Measurements from ENCODE around the gene TEX53. TPM values are rescaled to one million over a fixed set of nuclear protein-coding genes. Genes with fewer than 3 reads are reported as not detected.

Gene TEX53
- total RNA-seq, 1 experiment from 2014 or later: not detected

DNA sequence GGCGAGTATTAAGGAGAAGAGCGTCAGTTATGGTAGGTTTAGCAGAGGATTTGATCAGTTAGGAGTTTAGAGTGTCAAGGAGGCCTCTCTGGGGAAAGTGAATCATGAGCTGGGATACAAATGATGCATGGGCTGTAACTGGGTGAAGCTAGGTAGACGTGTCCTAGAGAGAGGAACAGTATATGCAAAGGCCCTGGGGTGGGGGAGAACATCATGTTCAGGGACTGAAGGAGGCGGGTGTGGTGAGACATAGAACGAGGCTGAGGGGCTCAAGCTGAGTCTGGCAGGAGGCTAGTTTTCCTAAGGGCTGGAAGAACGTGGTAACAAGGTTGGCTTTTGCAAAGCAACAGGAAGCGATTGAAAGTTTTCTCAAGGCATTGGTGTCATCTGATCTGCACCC lies 36.0 kb downstream of the TEX53 start:
- intact Hi-C loops (cut with micrococcal nuclease; ENCODE audit: unreplicated experiment): no loop called here
- POLR2A ChIA-PET: no interaction called here
- DNase-seq: no peak
- Mint-ChIP-seq H3K4me1 (ENCODE audit: low read depth, unreplicated experiment) (no peaks in the 10 kb centered on the region), H3K36me3 (ENCODE audit: insufficient read depth, unreplicated experiment) (peaks cover 7% of the 10 kb centered on the region), H3K27me3 (ENCODE audit: insufficient read depth, unreplicated experiment) (no peaks in the 10 kb centered on the region), H3K27ac (ENCODE audit: unreplicated experiment) (no peak overlapping the region), H3K4me3 (ENCODE audit: unreplicated experiment) (no peak overlapping the region), H3K9me3 (ENCODE audit: unreplicated experiment) (no peaks in the 10 kb centered on the region)
- CTCF ChIA-PET: no interaction called here
- Histone ChIP-seq H3K4me3 (ENCODE audit: low read depth, low read length) (no peak overlapping the region), H3K36me3 (ENCODE audit: control insufficient read depth, insufficient read depth, low read length) (no peaks in the 10 kb centered on the region), H3K9me3 (no peaks in the 10 kb centered on the region), H3K4me1 (no peaks in the 10 kb centered on the region), H3K27me3 (replicated peaks; ENCODE audit: control insufficient read depth, insufficient read depth, low read length) (no peaks in the 10 kb centered on the region)
- TF ChIP-seq, protein P1, sequence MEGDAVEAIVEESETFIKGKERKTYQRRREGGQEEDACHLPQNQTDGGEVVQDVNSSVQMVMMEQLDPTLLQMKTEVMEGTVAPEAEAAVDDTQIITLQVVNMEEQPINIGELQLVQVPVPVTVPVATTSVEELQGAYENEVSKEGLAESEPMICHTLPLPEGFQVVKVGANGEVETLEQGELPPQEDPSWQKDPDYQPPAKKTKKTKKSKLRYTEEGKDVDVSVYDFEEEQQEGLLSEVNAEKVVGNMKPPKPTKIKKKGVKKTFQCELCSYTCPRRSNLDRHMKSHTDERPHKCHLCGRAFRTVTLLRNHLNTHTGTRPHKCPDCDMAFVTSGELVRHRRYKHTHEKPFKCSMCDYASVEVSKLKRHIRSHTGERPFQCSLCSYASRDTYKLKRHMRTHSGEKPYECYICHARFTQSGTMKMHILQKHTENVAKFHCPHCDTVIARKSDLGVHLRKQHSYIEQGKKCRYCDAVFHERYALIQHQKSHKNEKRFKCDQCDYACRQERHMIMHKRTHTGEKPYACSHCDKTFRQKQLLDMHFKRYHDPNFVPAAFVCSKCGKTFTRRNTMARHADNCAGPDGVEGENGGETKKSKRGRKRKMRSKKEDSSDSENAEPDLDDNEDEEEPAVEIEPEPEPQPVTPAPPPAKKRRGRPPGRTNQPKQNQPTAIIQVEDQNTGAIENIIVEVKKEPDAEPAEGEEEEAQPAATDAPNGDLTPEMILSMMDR (IDR thresholded peaks at IDR 0.05; ENCODE audit: insufficient read depth in 1 of 2, low read depth in 1 of 2, low read length in 1 of 2, severe bottlenecking in 1 of 2, unreplicated experiment in 1 of 2): no peak
- no TSS peak for BruUV-seq (replicated peaks)

DNA sequence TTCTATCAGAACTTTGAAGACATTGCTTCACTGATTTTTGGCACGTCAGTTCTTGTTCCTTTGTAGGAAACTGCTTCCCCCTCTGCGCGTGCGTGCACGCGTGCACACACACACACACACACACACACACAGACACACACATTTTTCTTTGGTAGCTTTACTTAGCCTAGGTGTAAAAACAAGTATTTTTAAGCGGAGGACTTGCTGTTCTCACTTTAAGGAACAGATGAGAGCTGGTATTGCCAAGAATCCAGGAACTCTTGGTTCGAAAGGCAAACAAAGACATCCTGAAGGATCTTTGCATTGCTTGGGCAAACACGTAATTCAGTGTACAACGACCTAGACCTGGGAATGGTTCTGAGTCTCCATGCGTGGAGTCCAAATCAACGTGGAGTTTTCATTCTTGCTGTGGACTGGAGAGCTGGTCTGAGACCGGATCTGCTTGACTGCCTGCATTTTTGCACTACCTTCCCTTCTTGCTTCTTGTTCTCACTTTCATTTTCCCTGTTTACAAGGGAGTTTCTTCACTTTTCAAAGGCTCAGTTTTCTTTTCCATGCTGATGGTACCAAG lies 38.3 kb downstream of the TEX53 start:
- no peaks in the 10 kb centered on the region for H3K27me3 Mint-ChIP-seq (ENCODE audit: insufficient read depth, unreplicated experiment)

DNA sequence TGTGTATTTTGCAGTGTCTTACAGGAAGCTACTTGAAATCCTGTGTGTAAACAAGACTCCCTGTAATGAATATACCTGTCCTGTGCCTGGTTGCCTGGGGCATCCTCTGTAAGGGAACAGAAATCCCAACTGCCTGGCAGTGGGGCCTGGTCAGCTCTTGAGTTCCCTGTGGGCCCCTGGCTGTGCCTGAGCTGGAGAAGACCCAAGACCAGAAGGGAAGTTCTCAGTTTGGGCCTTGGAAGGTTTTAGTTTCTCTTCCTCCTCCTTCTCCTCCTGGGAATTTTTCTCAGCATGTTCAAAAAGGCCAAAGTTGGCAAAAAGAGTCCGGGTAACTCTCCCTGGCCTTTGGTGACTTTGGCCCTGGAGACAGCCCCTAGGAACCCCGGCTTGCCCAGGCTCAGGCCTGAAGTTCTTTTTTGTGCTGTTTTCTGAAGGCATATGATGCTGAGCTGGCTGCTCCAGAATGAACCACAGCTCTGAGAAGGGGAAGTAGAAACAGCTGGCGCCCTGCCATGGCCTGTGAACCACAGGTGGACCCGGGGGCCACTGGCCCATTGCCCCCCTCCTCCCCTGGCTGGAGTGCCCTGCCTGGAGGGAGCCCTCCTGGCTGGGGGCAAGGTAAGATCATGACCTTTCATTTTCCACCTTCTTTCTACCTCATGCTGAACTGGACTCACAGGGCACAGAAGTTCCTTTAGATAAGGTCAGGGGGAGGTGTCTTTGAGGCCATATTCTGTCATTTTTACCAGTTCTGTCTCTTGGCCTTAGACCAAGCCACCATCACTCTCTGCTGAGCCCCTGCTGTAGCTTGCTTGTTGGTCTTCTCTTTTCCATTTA lies 40.7 kb downstream of the TEX53 start:
- H3K9me3 Mint-ChIP-seq (ENCODE audit: unreplicated experiment): no peaks in the 10 kb centered on the region
- H3K4me3 Mint-ChIP-seq (ENCODE audit: unreplicated experiment): no peak overlapping the region
- Histone ChIP-seq H3K4me3 (ENCODE audit: low read depth, low read length) (no peak overlapping the region), H3K9me3 (no peaks in the 10 kb centered on the region), H3K27me3 (replicated peaks; ENCODE audit: control insufficient read depth, insufficient read depth, low read length) (no peaks in the 10 kb centered on the region), H3K4me1 (0 out of 2 replicates have a peak, but pooled peaks cover 2% of the 10 kb centered on the region), H3K36me3 (ENCODE audit: control insufficient read depth, insufficient read depth, low read length) (no peaks in the 10 kb centered on the region; the same call in 1 of the 2 replicates)
- intact Hi-C loops (cut with micrococcal nuclease; ENCODE audit: unreplicated experiment): no loop called here
- TF ChIP-seq, protein P1 (IDR thresholded peaks at IDR 0.05; ENCODE audit: insufficient read depth in 1 of 2, low read depth in 1 of 2, low read length in 1 of 2, severe bottlenecking in 1 of 2, unreplicated experiment in 1 of 2): no peak
- ChIA-PET CTCF (interaction anchor here (0.6 kb wide), 1 partner anchor 79 kb away, joined by 3 read pairs; no protein-coding TSS in a partner anchor), POLR2A (interaction anchor here (0.6 kb wide), 1 partner anchor 11 kb away, joined by 4 read pairs; no protein-coding TSS in a partner anchor)
- no peak overlapping the region for H3K27ac Mint-ChIP-seq (ENCODE audit: unreplicated experiment)
- no peaks in the 10 kb centered on the region for H3K27me3 Mint-ChIP-seq (ENCODE audit: insufficient read depth, unreplicated experiment)
- H3K36me3 Mint-ChIP-seq (ENCODE audit: insufficient read depth, unreplicated experiment): peaks cover 12% of the 10 kb centered on the region
- no TSS peak for BruUV-seq (replicated peaks)
- H3K4me1 Mint-ChIP-seq (ENCODE audit: low read depth, unreplicated experiment): peaks cover 6% of the 10 kb centered on the region
- no peak for DNase-seq

More for the DNA sequence above, 38.3 kb downstream of the TEX53 start:
- BruUV-seq (replicated peaks): no TSS peak
- Mint-ChIP-seq H3K36me3 (ENCODE audit: insufficient read depth, unreplicated experiment) (peaks cover 12% of the 10 kb centered on the region), H3K4me1 (ENCODE audit: low read depth, unreplicated experiment) (no peaks in the 10 kb centered on the region), H3K4me3 (ENCODE audit: unreplicated experiment) (no peak overlapping the region), H3K27ac (ENCODE audit: unreplicated experiment) (no peak overlapping the region), H3K9me3 (ENCODE audit: unreplicated experiment) (no peaks in the 10 kb centered on the region)
- no peaks in the 10 kb centered on the region for H3K27me3 ChIP-seq (replicated peaks; ENCODE audit: control insufficient read depth, insufficient read depth, low read length)
- DNase-seq: no peak
- no peaks in the 10 kb centered on the region for H3K4me1 ChIP-seq
- ChIA-PET CTCF (no interaction called here), POLR2A (no interaction called here)
- intact Hi-C loops (cut with micrococcal nuclease; ENCODE audit: unreplicated experiment): no loop called here
- H3K4me3 ChIP-seq (ENCODE audit: low read depth, low read length): no peak overlapping the region
- no peaks in the 10 kb centered on the region for H3K9me3 ChIP-seq
- TF ChIP-seq, protein P1 (IDR thresholded peaks at IDR 0.05; ENCODE audit: insufficient read depth in 1 of 2, low read depth in 1 of 2, low read length in 1 of 2, severe bottlenecking in 1 of 2, unreplicated experiment in 1 of 2): no peak
- no peaks in the 10 kb centered on the region for H3K36me3 ChIP-seq (ENCODE audit: control insufficient read depth, insufficient read depth, low read length)

Data from Caco-2 (cell line).